HG02678 (cell line): ENCODE measurements around the gene PRRT3.
"Not testable (repeated sequence)": the region's sequence is repeated elsewhere in the genome, so short reads cannot be mapped to it uniquely, and the experiment has no call there.

Source experiments
- ATAC-seq: cut with Tn5 transposase; IDR thresholded peaks from one replicate; pipeline ENCODE4 v1.9.1; 2021; ENCODE audit warnings: mild to moderate bottlenecking, moderate library complexity; ENCODE audit not compliant: unreplicated experiment

PRRT3 gene

GRCh38 chr3:9918261-9919038, 33.8 kb downstream of the PRRT3 start:
- no peak for ATAC-seq

- ATAC-seq: no peak
Measured at GRCh38 chr3:9917820-9918219, 34.4 kb downstream of the PRRT3 start.

GRCh38 chr3:9916734-9917680, 35.2 kb downstream of the PRRT3 start, which contains the start of gene IL17RC:
TSS of gene IL17RC (plus strand) at chr3:9917098. CDS start at chr3:9917316, 218 bp downstream.
- no peak for ATAC-seq

GRCh38 chr3:9916346-9916733, 35.9 kb downstream of the PRRT3 start:
- no peak for ATAC-seq

DNA sequence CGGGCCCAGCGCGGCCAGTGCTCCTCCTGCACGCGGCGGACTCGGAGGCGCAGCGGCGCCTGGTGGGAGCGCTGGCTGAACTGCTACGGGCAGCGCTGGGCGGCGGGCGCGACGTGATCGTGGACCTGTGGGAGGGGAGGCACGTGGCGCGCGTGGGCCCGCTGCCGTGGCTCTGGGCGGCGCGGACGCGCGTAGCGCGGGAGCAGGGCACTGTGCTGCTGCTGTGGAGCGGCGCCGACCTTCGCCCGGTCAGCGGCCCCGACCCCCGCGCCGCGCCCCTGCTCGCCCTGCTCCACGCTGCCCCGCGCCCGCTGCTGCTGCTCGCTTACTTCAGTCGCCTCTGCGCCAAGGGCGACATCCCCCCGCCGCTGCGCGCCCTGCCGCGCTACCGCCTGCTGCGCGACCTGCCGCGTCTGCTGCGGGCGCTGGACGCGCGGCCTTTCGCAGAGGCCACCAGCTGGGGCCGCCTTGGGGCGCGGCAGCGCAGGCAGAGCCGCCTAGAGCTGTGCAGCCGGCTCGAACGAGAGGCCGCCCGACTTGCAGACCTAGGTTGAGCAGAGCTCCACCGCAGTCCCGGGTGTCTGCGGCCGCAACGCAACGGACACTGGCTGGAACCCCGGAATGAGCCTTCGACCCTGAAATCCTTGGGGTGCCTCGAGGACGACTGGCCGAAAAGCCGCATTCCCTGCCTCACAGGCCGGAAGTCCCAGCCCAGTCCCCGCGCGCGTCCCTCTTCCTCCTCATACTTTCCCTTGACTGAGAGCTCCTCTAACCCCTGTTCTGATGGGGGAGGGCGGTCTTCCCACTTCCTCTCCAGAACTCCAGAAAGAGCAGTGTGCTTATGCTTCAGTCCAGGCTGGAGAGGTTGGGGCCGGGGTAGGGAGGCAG, 36.7 kb downstream of the PRRT3 start:
- peak; percentile 44 for ATAC-seq

GRCh38 chr3:9914559-9915253, 37.5 kb downstream of the PRRT3 start:
- ATAC-seq: peak; percentile 32

- ATAC-seq: no peak
Measured at GRCh38 chr3:9914011-9914410, 38.2 kb downstream of the PRRT3 start.

- ATAC-seq: no peak
Measured at GRCh38 chr3:9913601-9914000, 38.6 kb downstream of the PRRT3 start.

- ATAC-seq: no peak
Measured at GRCh38 chr3:9912294-9912935, 39.8 kb downstream of the PRRT3 start.

GRCh38 chr3:9911863-9912262, 40.3 kb downstream of the PRRT3 start:
- no peak for ATAC-seq

- no peak for ATAC-seq
Measured at GRCh38 chr3:9909221-9910013, 42.8 kb downstream of the PRRT3 start.

DNA sequence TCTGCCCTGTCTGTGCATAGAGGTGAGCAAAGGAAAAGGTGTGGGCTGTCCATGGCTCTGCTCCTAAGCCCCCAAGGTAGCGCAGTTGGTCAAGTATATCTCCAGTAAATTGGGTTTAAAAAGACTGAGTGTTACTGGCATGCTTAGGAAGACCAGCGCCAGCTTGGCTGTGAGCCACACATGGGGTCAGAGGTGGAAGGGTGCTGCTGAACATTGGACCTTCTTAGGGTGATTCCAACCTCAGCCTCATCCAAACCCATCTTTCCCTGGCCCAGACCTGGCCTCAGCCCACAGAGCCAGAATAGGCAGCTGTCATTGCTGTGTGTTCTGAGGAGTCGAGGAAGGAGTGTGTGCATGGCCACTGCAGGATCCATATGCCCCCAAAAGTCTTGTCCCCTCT, 43.9 kb downstream of the PRRT3 start:
- ATAC-seq: no peak

GRCh38 chr3:9906480-9906879, 45.7 kb downstream of the PRRT3 start:
- no peak for ATAC-seq

DNA sequence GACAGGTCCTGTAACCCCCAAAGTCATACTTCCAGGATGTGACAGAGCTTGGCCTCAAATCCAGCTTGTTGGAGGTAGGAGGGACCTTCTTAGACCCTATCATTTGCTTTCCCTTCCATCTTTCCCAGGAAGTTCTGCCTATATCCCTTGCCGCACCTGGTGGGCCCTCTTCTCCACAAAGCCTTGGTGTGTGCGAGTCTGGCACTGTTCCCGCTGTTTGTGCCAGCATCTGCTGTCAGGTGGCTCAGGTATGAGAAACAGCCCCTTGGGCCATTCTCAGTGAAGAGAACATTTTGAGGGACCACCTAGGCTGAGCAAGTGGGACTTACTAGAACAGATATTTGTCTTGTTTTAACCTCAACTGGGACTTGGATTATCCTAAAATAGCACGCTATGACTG, 48.3 kb downstream of the PRRT3 start:
- no peak for ATAC-seq

DNA sequence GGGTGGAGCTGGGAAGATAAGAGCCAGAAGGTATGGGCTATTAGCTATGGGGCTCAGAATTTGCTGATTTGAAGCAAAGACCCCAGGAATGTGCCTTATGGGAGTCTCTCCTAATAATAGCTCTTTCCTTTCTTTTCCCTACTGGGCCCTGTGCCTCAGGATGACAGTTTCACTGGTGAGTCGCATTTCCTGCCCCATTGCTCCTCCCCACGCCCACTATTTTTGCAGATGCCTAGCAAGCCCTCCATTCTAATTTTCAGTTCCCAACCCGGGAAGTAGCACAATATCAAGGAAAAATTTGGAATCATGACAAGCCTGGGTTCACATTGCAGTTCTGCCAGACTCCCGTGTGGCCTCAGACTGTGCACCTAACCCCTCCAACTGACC, 49.0 kb downstream of the PRRT3 start:
- ATAC-seq: no peak

GRCh38 chr3:9902372-9903237, 49.6 kb downstream of the PRRT3 start, which contains the start of gene IL17RE:
TSS of gene IL17RE (plus strand) at chr3:9902848. CDS start at chr3:9902933, 85 bp downstream.
- ATAC-seq: no peak

GRCh38 chr3:9901967-9902366, 50.2 kb downstream of the PRRT3 start:
- ATAC-seq: no peak

GRCh38 chr3:9900965-9901415, 51.2 kb downstream of the PRRT3 start:
- ATAC-seq: not testable (repeated sequence)
